Measurements from ENCODE around the gene TMEM184B.

TMEM184B gene

GRCh38 chr22:38308791-38309498, 36.1 kb upstream of the TMEM184B start:
- no peak for DNase-seq (ENCODE audit: low read depth in 2 of 2)

GRCh38 chr22:38305471-38306448, 33.0 kb upstream of the TMEM184B start:
- no peak for DNase-seq (ENCODE audit: low read depth in 2 of 2)

- DNase-seq (ENCODE audit: low read depth in 2 of 2), result no peak
Measured at GRCh38 chr22:38304526-38304925, 31.7 kb upstream of the TMEM184B start.

GRCh38 chr22:38303974-38304373, 31.2 kb upstream of the TMEM184B start:
- no peak for DNase-seq (ENCODE audit: low read depth in 2 of 2)

GRCh38 chr22:38302906-38303305, 30.1 kb upstream of the TMEM184B start:
- DNase-seq (ENCODE audit: low read depth in 2 of 2), result no peak

- no peak for DNase-seq (ENCODE audit: low read depth in 2 of 2)
Measured at GRCh38 chr22:38300946-38301345, 28.1 kb upstream of the TMEM184B start.

- no peak for DNase-seq (ENCODE audit: low read depth in 2 of 2)
Measured at GRCh38 chr22:38300197-38300945, 27.6 kb upstream of the TMEM184B start.

- no peak for DNase-seq (ENCODE audit: low read depth in 2 of 2)
Measured at GRCh38 chr22:38299770-38300102, 26.9 kb upstream of the TMEM184B start.

- no peak for DNase-seq (ENCODE audit: low read depth in 2 of 2)
Measured at GRCh38 chr22:38298312-38299005, 25.6 kb upstream of the TMEM184B start.

- DNase-seq (ENCODE audit: low read depth in 2 of 2), result no peak
Measured at GRCh38 chr22:38296372-38296771, 23.6 kb upstream of the TMEM184B start.

- no peak for DNase-seq (ENCODE audit: low read depth in 2 of 2)
Measured at GRCh38 chr22:38295863-38296262, 23.1 kb upstream of the TMEM184B start.

GRCh38 chr22:38295339-38295738, 22.5 kb upstream of the TMEM184B start:
- no peak for DNase-seq (ENCODE audit: low read depth in 2 of 2)

GRCh38 chr22:38294193-38294592, 21.4 kb upstream of the TMEM184B start:
- DNase-seq (ENCODE audit: low read depth in 2 of 2), result no peak

GRCh38 chr22:38292694-38293093, 19.9 kb upstream of the TMEM184B start:
- no peak for DNase-seq (ENCODE audit: low read depth in 2 of 2)

- no peak for DNase-seq (ENCODE audit: low read depth in 2 of 2)
Measured at GRCh38 chr22:38291201-38291777, 18.5 kb upstream of the TMEM184B start.

GRCh38 chr22:38290347-38290746, 17.5 kb upstream of the TMEM184B start:
- DNase-seq (ENCODE audit: low read depth in 2 of 2), result no peak

- no peak for DNase-seq (ENCODE audit: low read depth in 2 of 2)
Measured at GRCh38 chr22:38289583-38290082, 16.8 kb upstream of the TMEM184B start.

GRCh38 chr22:38286915-38287669, 14.3 kb upstream of the TMEM184B start:
- DNase-seq (ENCODE audit: low read depth in 2 of 2), result no peak

GRCh38 chr22:38285018-38285417, 12.2 kb upstream of the TMEM184B start:
- DNase-seq (ENCODE audit: low read depth in 2 of 2), result no peak

- no peak for DNase-seq (ENCODE audit: low read depth in 2 of 2)
Measured at GRCh38 chr22:38284042-38284402, 11.2 kb upstream of the TMEM184B start.
